SKM-1 (cell line): Measurements from ENCODE around the gene AKAP7.

ENCODE experiments used
- DNase-seq: peaks from one replicate; lab custom pipeline; 2025; ENCODE audit not compliant: unreplicated experiment; lab: John Stamatoyannopoulos, UW

Gene AKAP7

DNA sequence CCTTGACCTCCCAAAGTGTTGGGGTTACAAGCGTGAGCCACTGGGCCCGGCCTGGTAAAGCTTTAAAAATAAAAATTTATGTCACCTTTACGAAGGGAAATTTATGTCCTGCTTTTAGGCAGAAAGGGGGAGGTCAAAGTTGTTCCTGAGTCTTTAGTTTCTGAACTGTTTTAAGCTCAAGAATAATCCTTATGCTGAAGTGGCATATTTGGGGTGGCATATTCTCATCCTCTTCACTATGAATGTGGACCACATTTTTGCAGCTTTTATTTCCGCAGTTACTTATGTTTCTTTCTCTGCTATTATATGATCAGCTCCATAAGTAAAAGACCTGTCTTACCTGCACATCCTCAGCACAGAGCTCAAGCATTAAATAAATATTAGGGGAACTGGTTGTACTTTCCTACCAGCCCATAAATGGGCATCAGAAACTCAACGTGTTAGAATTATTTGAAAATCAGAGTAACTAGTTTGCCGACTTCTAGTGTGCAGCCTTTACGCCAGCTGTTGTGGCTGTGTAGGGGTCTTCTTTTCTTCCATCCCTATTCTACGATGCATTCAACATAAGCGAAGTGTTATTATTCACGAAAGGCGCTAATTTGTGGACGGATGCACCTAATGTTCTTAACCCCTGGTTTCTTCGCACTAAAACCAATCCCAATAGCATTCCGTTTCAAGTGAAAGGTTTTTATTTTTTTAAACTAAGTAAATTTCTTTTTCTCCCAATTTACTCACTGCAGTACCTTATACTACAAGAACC lies 867 bp upstream of the AKAP7 start:
- DNase-seq = no peak

DNA sequence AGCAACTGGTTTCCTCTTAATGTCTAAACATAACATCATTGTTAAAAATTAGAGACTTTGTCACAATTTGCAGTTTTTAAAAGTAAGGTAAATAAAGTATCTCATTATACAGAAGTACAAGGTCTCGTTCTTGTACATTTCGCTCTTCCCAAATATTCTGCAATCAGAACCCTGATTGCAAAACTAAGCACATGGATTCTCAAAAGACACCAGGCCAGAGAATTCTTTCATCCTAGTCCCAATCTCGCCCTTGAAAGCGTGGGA lies 355 bp upstream of the AKAP7 start:
- no peak for DNase-seq

DNA sequence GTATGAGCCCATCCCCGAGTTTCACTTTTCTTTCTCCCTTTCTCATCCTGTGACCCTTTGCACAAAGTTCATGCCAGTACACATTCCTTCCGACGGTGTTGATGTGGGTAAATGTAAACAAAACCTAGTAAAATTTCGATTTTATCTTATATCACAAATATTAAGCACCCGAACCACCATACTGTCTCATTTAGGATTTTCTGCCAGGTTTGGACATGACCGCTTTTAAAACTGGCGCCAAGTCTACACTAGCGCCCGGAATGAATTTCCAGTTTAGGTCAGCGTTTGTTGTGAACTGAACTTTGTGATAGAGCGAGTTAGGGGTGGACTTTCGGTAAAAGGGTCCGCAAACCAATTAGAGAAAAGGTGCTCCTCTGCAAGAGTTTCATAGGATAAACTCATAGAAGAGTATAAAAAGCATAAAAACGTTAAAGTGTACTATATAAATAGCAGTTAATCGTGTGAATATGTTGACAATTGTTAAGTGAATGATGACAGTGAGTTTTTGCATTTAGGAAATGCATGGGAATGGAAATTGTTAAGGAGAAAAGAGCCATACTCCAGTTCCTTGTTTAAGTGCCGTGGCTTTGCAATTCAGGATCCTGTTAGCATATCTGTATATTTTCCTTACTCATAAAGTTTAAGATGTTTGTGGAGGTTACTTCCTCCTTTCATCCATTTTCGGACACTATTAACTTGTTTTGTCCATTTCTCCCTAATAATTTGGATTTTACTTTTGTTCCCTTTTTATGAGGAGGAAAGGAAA lies 937 bp downstream of the AKAP7 start:
- no peak for DNase-seq

DNA sequence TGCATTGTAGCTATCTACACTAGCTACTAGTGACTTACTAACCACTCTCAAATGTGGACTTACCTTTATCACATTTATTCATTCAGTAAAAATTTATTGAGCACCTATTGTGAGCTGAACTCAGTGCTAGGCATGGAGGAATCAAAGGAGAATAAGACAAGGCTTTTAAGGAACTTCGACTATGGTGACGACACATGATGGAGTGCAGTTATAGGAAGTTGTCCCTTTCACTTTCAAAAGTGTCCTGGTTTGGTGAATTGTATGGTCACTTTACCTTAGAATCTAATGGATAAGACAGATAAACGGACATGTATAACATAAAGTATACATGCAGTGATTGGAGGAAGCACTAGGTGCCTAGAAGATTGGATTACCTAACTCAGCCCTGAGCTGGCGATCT lies 4.3 kb downstream of the AKAP7 start:
- no peak for DNase-seq

DNA sequence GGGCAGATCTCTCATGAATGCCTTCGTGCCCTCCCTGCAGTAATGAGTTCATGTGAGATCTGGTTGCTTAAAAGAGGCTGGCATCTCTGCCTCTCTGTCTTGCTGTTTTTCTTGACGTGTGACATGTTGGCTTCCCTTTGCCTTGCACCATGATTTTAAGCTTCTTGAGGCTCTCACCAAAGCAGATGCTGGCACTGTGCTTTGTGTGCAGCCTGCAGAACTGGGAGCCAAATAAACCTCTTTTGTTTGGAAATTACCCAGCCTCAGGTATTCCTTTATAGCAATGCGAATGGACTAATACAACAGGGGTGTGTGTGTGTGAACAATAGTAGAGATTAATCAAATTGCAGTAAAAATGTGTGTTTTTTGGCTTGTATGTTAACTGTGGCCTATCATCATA lies 8.1 kb downstream of the AKAP7 start:
- no peak for DNase-seq

DNA sequence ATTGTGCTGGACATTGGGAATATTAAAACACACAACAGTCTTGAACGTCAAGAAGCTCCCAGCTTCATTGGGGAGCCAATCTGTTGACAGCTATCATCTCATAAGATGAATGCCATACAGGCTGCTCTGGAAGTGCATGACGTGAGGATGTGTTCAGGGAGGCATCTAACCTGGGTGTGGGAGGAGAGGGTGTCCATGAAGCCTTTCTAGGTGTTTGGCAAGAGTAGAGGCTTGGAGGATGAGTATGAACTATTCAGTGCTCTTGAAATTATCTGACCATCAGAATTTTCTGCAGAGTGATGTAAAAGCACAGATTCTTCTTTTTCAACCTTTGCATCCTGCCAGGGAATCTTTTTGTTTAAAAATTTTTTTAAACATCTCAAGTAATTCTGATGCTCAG lies 11.6 kb downstream of the AKAP7 start:
- DNase-seq = no peak

DNA sequence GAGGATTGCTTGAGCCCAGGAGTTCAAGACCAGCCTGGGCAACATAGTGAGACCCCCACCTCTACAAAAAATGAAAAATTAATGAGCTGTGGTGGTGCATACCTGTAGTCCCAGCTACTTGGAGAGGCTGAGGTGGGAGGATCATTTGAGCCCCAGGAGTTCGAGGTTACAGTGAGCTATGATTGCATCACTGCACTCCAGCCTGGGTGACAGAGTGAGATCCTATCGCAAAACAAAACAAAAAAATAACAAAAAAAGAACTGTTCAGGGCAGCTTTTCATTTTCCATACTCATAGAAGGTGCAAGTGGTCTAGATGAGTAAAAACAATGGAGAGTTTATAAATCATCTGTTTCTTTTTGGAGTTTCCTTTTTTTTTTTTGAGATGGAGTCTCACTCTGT lies 21.1 kb downstream of the AKAP7 start:
- no peak for DNase-seq

DNA sequence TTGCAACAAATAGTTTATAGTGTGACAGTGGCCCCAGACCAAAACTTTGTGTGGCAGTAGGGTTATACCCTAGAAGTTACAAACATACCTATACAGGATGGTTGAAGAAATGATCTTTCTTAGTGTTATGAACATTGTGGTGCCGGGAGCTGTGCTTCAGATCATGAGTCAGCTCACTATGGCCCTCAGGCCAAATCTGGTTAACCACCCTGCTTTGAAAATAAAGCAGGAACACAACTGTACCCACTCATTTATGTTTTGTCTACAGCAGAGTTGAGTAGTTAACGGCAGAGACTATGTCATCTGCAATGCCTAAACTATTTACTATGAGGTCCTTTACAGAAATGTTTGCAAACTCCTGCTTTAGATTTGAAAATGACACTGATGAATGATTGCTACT lies 24.3 kb downstream of the AKAP7 start:
- no peak for DNase-seq

DNA sequence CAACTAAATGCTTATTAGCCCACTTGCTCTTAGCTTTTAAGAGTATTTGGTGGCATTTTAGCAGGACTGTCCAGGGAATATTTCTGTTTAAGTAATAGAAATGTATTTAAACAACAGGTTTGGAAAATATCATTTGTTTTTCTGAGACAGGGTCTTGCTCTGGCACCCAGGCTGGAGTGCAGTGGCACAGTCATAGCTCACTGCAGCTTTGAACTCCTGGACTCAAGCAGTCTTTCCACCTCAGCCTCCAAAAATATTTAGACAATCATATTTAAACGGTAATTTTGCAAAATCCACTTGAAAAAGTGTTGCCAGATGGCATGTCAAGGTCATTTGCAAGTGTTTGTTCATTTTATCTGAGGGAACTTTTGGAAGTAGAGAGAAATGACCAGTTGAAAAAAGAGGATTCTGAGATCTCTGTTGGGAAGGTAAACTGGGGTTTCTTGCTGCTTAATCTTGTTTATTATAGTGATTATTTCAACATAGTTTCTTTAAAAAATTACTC lies 25.0 kb downstream of the AKAP7 start:
- DNase-seq = no peak

DNA sequence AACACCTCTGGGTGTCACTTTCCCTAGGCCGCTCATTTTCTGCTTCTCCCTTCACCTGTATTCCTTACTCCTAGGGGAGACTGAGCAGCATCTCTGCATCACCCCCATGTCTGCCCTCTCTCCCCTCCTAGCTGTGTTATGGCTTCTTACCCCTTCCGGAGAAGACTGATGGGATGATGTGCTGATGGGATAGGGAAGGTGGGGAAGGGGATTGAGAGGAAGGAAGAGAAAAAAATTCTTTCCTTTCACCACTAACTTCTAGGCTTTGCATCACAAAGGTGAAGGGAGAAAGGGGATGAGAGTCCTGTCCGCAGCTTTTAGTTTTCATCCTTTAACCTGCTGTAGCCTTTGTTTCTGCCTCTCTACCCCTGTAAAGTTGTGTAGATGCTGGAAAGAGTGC lies 26.7 kb downstream of the AKAP7 start:
- DNase-seq = no peak

DNA sequence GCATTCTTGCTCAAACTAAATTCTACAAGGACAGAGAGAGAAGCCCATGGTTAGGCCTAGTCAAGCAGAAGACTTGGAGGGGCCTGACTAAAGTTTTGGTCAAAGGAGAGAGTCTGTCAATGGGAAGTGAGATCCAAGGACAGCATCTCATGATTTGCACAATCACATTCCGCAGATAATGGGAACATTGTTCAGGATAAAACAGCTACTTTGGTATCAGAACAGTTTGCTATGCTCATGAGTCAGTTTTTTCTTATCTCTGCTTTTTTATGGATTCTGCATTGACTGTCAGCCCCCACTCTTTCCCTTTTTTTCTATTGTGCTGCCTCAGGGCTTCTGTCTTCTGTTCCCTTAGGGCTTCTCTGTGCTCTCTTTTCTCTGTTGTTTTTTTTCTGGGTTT lies 28.6 kb downstream of the AKAP7 start:
- no peak for DNase-seq

DNA sequence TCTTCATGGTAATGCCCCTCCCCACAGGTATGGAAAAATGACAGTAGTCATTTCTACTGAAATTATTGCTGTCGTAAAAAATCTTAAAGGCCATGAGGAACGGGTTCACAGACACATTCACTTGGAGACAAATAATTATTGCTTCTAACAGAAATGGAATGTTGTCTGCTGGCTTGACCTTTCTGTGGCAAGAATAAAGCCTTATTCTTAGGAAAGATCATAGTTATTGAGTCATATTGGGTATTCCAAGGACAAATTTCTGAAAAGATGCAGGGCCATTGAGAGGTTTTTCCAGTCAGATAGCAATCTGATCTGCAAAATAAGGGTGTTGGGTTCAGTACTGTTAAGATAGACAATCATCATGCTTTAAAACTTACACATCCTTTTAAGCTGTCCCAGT lies 29.2 kb downstream of the AKAP7 start:
- DNase-seq = no peak

DNA sequence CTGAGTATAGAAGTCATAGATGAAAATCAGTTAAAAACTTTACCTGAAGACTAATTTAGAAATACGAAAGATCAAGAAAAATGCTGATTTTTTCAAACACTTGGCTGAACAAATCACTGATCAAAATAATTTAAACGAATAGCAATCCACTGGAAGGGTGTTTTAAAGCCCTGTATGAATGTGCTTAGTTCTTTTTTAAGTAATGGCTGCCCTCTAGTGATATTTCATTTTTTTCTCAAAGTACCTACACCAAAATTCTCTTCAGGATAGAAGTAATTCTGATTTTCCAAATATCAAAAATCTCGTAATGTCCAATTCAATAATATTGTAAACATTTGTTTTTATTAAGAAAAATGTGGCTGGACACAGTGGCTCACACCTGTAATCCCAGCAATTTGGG lies 32.5 kb downstream of the AKAP7 start:
- DNase-seq = no peak

DNA sequence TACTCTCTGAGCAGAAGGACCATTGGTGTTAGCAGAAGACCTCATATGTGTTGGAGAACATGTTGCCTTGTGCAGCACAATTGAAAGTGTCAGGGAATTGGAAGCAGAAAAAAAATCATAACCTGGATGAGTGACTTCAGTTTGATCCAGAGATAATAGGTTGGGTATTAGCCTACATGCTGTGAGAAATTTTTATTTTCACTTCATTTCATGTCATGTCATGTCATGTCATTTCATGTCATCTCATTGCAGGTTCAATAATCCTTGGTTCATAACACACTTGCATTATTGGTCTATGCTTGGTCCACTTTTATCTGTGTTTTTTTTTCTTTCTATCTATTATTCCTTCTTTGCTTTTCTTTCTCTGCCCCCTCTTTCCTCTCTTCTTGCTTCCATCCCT lies 34.3 kb downstream of the AKAP7 start:
- no peak for DNase-seq

DNA sequence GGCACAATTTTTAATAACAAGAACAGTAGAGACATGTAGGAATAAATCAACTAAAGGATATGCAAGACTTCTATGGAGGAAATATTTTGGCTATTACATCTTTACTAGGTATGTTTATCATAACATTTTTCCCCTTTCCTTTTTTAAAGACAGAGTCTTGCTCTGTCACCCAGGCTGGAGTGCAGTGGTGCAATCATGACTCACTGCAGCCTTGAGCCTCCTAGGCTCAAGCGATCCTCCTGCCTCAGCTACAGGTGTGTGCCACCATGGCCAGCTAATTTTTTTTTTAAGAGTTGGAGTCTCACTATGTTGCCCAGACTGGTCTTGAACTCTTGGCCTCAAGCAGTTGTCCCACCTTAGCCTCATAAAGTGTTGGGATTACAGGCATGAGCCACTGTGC lies 37.0 kb downstream of the AKAP7 start:
- no peak for DNase-seq

DNA sequence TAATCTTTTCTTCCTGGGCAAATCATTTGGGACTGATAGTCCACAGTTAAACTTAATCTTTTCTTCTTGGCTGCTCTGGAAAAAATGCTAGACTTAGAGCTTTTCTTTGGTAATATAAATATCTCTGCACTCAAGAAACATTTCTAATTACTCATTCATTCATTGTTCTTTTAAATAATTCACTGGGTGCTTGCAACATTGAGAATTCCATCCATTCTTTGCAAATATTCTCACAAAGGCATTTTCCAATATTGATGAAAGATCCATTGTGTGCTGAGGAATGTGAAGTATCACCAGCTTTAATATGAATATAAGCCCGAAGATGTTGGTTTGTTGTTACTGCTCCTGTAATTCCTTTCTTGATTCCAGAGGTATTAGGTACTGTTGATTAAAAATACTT lies 38.4 kb downstream of the AKAP7 start:
- DNase-seq = no peak

DNA sequence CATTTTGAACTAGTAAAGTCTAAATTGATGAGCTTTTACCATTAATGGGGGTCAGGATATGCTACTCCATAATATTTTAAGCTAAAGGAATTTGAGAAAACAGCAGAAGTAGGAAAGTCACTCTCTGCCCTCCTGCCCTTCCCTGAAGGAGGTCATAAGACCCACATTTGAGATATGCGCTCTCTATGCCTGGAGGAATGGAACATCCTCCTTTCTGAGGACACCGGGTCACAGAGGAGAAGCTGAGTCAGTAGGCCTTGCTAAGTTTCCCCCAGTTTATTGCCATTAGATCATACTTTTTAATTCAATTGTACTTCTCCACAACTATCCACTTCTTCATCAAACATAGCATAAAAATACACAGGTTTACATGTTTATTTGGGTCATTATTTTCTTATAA lies 40.3 kb downstream of the AKAP7 start:
- no peak for DNase-seq

DNA sequence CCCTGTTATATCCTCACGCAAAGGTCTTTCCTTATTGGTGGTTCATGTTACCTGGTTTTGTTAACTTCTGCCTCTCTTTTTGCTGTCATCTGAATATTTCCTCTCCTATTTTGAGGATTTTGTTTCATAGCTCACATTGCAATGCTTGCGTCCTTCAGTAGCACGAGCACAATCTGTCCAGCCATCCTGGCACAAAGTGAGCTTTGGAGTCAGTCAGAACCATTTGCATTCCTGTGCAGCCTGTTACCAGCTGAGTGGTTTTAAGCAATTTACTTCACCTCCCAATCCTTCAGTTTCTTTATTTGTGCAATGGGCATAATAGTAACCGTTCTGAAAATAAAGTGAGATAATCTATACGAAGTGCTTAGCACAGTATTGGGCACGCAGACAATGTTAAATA lies 42.7 kb downstream of the AKAP7 start:
- DNase-seq = no peak

DNA sequence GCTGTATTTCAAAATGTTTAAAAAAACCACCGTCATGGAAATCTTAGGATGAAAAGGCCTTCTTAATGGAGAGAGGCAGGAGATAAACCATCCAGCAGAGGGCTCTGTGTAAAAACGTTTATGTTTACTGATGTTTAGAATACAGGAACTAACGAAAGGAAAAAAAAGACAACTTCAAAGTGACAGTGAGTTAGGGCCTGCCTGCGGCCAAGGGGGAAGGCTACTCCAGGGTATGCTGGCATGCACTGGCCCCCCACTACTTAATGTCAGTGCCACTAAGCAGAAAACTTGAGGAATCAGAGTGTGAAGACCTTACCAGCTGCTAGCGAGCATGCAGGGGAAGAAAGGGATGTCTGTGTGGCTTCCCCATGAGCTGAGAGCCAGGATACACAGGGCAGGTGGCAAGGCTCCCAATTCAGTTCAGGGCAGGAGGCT lies 47.7 kb downstream of the AKAP7 start:
- DNase-seq = no peak

DNA sequence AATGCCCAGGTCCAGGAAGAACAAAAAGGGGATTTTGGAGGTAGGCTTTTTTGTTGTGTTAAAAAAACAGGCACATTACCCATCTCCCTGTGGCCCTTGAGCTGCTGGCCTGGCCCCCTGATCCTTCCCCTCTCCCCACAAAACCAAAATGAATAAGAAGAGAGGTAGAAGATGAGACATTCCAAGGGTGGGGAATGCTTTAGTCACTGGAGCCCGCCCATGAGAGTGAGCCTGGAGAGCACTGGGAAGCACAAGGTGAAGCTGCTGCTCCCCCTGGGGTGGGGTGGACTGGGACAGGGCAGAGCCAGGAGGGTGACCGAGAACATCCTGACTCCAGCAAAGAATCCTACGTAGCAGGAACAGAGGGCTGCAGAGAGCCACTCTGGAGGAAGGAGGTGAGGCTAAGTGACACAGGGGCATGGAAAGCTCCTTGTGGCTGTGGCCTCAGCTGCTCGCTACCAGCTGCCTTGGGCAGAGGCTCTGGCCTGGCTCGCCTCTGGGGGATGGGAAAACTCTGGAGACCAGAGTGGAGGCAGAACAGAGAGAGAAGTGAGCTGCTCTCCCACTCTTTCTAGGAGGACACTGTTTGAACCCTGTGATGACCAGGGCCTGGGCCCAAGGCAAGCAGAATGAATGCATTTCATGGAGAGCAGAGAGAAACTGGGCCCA lies 48.3 kb downstream of the AKAP7 start:
- no peak for DNase-seq

DNA sequence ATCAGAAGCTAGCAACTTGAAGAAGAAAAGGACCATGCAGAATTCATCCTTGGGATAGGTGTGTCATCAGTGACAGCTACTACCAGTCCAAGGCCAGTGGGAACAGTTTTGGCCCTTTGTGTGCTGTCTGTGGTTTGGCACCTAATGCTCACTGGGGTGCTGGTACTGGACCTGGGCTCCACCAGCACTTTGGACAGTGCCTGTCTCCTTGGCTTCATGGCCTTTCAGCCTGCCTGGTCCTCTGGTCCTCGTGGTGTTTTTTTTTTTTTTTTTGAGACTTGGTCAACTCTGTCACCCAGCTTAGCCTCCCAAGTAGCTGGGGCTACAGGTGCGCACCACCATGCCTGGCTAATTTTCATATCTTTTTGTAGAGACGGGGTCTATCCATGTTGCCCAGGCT lies 56.3 kb downstream of the AKAP7 start:
- DNase-seq = no peak

DNA sequence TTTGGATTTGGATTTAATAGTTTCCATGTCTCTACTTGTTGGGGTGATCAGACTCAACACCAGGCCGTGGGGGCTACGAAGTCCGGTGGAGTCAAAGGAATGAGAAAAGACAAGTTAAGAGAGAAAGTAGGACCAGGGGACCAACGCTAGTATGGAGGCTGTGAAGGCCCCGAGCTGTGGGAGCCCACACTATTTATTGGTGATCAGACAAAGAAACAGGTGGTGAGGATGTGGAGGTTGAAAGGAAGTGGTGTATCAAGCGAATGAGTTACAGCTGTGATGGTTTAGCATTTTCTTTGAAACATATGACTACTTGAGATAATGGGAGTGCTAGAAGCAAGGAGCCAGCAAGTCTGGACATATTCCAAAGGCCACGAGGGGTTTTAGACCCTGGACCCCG lies 62.4 kb downstream of the AKAP7 start:
- no peak for DNase-seq
